Loucy (cell line): ENCODE data around the gene ITM2A.

Experiments used
- H2AFZ ChIP-seq: fragments of 200-600 bp; sonication (generic); 2 replicates; pipeline ENCODE4 v1.6.0; 2016; ENCODE audit warnings: antibody characterized with exemption, mild to moderate bottlenecking, low read length, moderate library complexity
- H3F3A ChIP-seq: fragments of 200-600 bp; 2 replicates; pipeline ENCODE4 v1.6.0; 2016; ENCODE audit warnings: antibody characterized with exemption, low read depth, mild to moderate bottlenecking
- H3K27me3 ChIP-seq: fragments of 200-600 bp; sonication (generic); 2 replicates; pipeline ENCODE4 v1.6.1; 2014; ENCODE audit warnings: low read length, mild to moderate bottlenecking; ENCODE audit not compliant: insufficient read depth, poor library complexity, severe bottlenecking
- H3K36me3 ChIP-seq: fragments of 200-600 bp; sonication (generic); 2 replicates; pipeline ENCODE4 v1.6.1; 2016; ENCODE audit warnings: low read length; ENCODE audit not compliant: insufficient read depth
- H3K4me1 ChIP-seq: fragments of 200-600 bp; sonication (generic); 2 replicates; pipeline ENCODE4 v1.5.1; 2014; ENCODE audit warnings: low read length, mild to moderate bottlenecking; ENCODE audit not compliant: insufficient read depth, poor library complexity, severe bottlenecking
- H3K4me2 ChIP-seq: fragments of 200-600 bp; sonication (generic); 2 replicates; pipeline ENCODE4 v1.6.0; 2014; ENCODE audit warnings: antibody characterized with exemption, low read length, low read depth, mild to moderate bottlenecking; ENCODE audit not compliant: poor library complexity, severe bottlenecking
- H3K4me3 ChIP-seq: fragments of 200-600 bp; sonication (generic); 2 replicates; pipeline ENCODE4 v1.5.1; 2014; ENCODE audit warnings: low read length, mild to moderate bottlenecking, mixed read lengths; ENCODE audit not compliant: poor library complexity, severe bottlenecking
- H3K79me2 ChIP-seq: fragments of 200-600 bp; sonication (generic); 2 replicates; pipeline ENCODE4 v1.6.1; 2014; ENCODE audit warnings: low read length; ENCODE audit not compliant: insufficient read depth
- H3K9ac ChIP-seq: fragments of 200-600 bp; sonication (generic); 2 replicates; pipeline ENCODE4 v1.6.0; 2014; ENCODE audit warnings: mild to moderate bottlenecking, low read depth, low read length, moderate library complexity; ENCODE audit not compliant: poor library complexity, severe bottlenecking
- H3K9me2 ChIP-seq: fragments of 200-600 bp; sonication (generic); replicated peaks from 2 replicates; pipeline ENCODE4 v1.6.1; 2016; ENCODE audit warnings: low read depth, low read length, mixed read lengths
- H3K9me3 ChIP-seq: fragments of 200-600 bp; sonication (generic); 2 replicates; pipeline ENCODE4 v1.6.1; 2014; ENCODE audit warnings: mild to moderate bottlenecking, antibody characterized with exemption, low read length, low read depth; ENCODE audit not compliant: insufficient read depth
- H4K20me1 ChIP-seq: fragments of 200-600 bp; sonication (generic); 2 replicates; pipeline ENCODE4 v1.6.0; 2014; ENCODE audit warnings: antibody characterized with exemption, low read length, mild to moderate bottlenecking; ENCODE audit not compliant: insufficient read depth, poor library complexity, severe bottlenecking
- EZH2phosphoT487 ChIP-seq: fragments of 200-600 bp; IDR thresholded peaks from 2 replicates; pipeline ENCODE4 v1.6.1; 2018; ENCODE audit warnings: antibody characterized with exemption, mild to moderate bottlenecking, moderate library complexity, borderline replicate concordance
- TF ChIP-seq, protein P1 (sequence below): fragments of 200-600 bp; sonication (generic); conservative IDR thresholded peaks from 2 replicates; pipeline ENCODE4 v1.5.1; 2014; ENCODE audit warnings: mild to moderate bottlenecking, antibody characterized with exemption, low read length

Gene ITM2A

DNA sequence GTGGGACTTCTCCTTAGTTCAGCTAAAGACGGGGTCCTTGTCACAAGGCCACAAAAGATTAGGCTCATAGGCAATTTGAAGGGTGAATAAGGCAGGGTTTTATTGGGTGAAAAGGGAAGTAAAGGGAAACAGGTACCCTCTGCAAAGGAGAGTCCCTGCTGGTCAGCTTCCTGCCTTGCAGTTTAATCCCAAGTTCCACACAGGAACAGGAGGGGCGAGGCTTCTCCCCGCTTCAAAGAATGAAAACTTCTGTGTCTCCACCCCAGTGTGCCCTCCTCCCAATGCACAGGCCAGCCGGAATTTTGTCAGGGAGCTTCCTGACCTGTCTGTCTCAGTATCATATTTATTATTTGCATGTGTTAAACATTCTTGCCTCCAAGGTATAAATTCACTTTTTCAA lies 37.1 kb downstream of the ITM2A start:
- Histone ChIP-seq H3K4me2 (no peak overlapping the region), H3K79me2 (no peaks in the 10 kb centered on the region), H3K4me1 (peaks cover 3% of the 10 kb centered on the region), H3K9me3 (no peaks in the 10 kb centered on the region), H2AFZ (no peak overlapping the region), H3K9me2 (no peaks in the 10 kb centered on the region), H3K36me3 (no peaks in the 10 kb centered on the region), H4K20me1 (no peaks in the 10 kb centered on the region), H3K9ac (no peak overlapping the region), H3K27me3 (no peaks in the 10 kb centered on the region), H3K4me3 (no peak overlapping the region), H3F3A (no peaks in the 10 kb centered on the region)
- TF ChIP-seq EZH2phosphoT487: no peak
- TF ChIP-seq, protein P1, sequence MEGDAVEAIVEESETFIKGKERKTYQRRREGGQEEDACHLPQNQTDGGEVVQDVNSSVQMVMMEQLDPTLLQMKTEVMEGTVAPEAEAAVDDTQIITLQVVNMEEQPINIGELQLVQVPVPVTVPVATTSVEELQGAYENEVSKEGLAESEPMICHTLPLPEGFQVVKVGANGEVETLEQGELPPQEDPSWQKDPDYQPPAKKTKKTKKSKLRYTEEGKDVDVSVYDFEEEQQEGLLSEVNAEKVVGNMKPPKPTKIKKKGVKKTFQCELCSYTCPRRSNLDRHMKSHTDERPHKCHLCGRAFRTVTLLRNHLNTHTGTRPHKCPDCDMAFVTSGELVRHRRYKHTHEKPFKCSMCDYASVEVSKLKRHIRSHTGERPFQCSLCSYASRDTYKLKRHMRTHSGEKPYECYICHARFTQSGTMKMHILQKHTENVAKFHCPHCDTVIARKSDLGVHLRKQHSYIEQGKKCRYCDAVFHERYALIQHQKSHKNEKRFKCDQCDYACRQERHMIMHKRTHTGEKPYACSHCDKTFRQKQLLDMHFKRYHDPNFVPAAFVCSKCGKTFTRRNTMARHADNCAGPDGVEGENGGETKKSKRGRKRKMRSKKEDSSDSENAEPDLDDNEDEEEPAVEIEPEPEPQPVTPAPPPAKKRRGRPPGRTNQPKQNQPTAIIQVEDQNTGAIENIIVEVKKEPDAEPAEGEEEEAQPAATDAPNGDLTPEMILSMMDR: no peak

DNA sequence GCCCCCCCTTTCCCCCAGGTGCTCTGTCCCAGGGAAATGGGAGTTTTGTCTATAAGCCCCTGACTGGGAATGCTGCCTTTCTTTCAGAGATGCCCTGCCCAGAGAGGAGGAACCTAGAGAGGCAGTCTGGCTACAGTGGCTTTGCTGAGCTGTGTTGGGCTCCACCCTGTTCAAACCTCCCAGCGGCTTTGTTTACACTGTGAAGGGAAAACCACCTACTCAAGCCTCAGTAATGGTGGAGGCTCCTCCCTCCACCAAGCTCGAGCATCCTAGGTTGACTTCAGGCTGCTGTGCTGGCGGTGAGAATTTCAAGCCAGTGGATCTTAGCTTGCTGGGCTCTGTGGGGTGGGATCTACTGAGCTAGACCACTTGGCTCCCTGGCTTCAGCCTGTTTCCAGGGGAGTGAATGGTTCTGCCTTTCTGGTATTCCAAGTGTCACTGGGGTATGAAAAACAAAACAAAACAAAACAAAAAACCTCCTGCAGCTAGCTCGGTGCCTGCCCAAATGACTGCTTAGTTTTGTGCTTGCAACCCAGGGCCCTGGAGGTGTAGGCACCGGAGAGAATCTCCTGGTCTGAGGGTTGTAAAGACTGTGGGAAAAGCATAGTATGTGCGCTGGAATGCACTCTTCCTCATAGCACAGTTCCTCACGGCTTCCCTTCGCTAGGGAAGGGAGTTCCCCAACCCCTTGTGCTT lies 41.7 kb downstream of the ITM2A start:
- H3K9me3 ChIP-seq: no peaks in the 10 kb centered on the region
- TF ChIP-seq, protein P1: no peak
- no peak for TF ChIP-seq EZH2phosphoT487
- H3K9ac ChIP-seq: no peak overlapping the region
- no peaks in the 10 kb centered on the region for H3K36me3 ChIP-seq
- H3K79me2 ChIP-seq: no peaks in the 10 kb centered on the region
- no peaks in the 10 kb centered on the region for H4K20me1 ChIP-seq
- no peak overlapping the region for H3K4me2 ChIP-seq
- H3K4me1 ChIP-seq: no peaks in the 10 kb centered on the region
- H3K4me3 ChIP-seq: no peak overlapping the region
- no peaks in the 10 kb centered on the region for H3K27me3 ChIP-seq
- H2AFZ ChIP-seq: 0 out of 2 replicates have a peak overlapping the region, but pooled peaks have one; percentile 49
- no peaks in the 10 kb centered on the region for H3K9me2 ChIP-seq
- no peaks in the 10 kb centered on the region for H3F3A ChIP-seq
